Activated T-cell treated with anti-CD3 and anti-CD28 coated beads for 1 hour (primary cell): ENCODE results near the gene POU6F2.

Experiments used
- DNase-seq: peaks from one replicate; pipeline ENCODE4 v3.0.0-alpha.2; 2020; ENCODE audit warnings: low read depth

Gene POU6F2

DNA sequence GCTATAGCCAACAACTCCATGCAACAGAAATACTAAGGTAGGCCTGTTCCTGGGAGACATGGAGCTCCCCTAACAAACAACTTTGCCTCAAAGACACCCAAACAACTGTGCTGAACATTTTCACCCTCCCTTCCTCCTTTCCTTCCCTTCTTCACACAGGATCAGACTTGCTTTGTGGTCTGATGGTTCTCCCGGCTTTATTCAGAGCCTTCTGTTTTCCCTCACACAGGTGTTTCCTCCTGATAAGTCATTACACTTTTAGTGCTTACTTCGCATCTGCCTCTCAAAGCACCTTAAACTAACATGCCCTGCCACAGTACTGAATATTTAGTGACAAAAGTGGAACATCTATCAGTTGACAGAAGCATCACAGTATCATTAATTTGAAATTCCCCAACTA lies 532.2 kb downstream of the POU6F2 start:
- no peak for DNase-seq

DNA sequence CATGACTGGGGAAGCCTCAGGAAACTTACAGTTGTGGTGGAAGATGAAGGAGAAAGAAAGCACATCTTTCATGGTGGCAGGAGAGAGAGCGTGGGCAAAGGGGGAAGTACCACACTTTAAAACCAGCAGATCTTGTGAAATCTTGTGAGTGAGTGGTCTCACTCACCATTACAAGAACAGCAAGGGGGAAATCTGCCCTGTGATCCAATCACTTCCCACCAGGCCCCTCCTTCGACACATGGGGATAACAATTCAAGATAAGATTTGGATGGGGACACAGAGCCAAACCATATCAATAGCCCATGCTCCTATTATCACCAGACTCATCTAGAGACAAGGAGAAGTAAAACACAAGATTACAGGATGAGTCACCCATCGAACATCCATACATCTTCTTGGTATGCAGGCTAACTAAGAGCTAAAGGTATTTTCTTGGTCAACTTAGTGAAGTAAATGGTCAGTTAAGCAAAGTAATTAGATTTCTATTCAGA lies 533.2 kb downstream of the POU6F2 start:
- no peak for DNase-seq

DNA sequence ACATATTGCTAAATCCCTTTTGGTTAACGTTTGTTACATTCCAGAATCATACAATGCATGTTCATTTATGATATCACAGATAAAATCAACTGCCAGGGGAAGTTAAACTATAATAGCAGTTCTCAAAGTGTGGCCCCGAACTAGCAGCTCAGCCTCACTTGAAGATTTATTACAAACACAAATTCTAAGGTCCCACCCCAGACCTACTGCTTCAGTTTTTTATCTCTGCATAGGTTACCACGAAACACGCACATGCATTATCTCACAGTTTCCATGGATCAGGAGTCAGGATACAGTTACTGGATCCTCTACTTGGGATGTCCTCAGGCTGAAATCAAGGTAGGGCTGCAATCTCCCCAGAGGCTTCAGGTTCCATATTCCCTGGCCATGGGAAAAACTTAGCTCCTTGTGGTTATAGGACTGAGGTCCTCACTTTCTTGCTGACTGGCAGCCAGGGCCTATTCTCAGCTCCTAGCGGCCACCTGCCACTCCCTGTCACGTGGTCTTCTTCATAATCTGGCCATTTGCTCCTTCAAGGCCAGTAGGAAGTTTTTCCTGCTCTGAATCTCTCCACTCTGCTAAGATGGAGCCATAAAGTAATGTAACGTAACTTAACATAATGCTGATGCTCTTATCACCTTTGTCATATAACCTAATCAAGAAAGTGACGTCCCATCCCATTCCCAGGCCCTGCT lies 538.0 kb downstream of the POU6F2 start:
- DNase-seq = no peak

DNA sequence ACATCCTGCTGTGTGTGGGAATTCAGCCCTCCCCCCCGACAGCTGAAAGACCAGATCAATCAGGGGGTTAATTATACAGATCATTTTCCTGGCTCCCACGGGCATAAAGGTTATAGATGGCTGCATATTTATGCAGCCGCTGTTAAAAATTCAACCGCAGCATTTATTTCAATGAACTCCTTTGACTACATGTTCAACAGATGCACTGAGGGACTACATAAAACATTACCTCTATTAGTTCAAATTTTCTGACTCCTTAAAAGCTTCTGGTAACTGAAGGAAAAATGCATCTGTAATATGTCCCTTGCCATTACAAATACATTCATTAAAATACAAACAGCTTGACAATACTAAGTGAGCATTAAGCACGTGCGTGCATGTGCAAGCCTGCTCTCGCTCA lies 538.8 kb downstream of the POU6F2 start:
- DNase-seq = no peak

DNA sequence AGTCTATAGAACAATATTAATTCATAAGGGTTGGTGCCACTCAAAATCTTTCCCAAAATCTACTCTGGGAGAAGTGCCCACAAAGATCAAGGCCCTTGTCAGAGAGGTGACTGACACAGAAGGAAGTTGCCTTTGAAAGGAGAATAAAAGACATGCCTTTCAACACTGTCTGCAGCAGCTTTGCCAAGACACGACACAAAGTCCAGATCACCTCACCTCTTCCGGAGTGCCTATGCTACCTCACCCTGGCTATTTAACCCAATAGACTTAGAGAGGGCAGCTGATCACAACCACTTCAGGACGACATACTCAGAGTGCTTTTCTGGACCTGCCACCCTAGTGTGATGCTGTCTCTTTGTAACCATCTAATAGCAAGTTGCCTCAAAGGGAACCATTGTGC lies 539.5 kb downstream of the POU6F2 start:
- no peak for DNase-seq
